ENCODE measurements around the gene CUX1.

CUX1 gene

DNA sequence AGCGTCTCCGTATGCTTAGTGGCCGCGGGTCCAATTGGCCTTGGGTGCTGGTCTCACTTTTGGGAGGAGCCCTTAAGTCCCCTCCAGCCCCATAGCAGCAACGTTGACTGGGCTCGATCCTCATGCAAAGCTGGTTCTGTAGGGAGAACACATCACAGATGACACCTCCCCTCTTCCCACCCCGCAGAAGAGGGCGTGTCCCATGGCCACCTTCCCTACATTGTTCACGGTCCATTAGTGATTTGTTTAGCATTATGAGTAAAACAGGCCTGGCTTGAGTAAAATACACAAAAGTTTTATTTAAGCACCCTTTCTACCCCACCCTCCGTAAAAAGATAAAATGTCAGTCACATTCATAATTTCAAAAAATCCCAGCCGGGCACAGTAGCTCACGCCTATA lies 380.2 kb downstream of the CUX1 start:
- no peak for DNase-seq

DNA sequence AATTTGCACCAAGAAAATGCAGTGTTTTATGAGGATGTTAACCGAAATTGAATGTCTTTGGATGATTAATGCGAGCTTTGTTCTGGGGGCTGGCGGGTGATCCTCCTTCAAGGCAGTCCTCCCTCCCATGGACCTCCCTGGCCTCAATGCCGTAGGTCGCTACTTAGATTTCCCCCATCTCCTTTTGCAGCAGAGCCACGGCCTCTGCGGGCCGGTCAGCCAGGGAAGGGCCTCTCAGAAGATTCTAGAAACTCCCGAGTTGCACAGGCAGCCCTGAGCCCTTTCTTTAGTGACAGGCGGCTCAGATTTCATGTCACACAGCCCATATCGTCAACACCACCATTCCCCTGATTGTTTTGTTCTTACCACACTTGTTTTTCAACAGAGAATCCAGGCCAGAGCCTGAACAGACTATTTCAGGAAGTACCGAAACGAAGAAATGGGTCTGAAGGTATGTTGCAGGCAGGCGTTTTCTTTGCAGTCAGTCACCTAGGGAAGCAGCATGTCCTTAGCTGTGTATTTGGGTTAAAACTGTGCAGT lies 381.1 kb downstream of the CUX1 start:
- no peak for DNase-seq

DNA sequence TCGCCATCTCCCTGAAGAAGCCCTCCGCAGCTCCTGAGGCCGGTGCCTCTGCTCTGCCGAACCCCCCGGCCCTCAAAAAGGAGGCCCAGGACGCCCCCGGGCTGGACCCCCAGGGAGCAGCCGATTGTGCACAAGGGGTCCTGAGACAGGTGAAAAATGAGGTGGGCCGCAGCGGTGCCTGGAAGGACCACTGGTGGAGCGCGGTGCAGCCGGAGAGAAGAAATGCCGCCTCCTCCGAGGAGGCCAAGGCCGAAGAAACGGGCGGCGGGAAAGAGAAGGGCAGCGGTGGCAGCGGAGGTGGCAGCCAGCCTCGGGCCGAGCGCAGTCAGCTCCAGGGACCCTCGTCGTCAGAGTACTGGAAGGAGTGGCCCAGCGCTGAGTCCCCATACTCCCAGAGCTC lies 384.1 kb downstream of the CUX1 start:
- no peak for DNase-seq

DNA sequence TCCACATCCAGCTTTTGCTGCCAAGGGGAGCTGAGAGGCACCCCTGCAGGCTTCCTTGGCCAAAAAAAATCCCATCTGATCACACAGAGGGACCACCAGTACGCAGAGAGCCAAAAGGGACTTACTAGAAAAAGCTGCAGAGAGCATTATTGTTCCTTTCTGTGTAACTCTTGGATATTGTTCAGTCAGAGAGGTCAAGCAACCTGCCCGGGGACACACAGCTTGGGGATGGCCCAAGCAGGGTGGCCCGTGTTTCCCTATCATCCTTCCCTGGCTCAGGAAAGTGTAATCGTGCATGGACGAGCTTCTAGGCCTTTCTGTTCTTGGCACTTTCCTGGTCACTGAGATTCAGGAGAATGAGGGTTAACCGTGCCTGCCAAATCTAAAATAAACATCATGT lies 385.1 kb downstream of the CUX1 start:
- no peak for DNase-seq

DNA sequence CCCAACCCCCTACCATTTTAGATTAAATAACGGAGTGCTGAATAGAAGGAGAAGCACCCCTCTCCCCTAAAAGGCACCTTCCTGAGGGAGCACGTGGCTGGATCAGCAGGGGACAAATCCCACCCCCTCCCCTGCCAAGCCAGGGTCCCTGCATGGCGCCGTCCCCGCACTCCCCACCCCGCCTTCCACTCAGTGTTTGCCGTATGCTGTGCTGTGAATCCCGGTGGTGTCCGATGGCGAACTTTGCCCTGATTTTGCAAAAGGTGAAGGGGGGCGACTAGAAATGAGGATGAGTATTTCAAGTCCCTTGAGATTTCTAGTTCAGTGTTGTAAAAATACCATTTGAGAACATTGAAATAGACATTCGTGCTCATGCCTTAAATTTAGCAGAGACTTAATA lies 385.8 kb downstream of the CUX1 start:
- DNase-seq: no peak

DNA sequence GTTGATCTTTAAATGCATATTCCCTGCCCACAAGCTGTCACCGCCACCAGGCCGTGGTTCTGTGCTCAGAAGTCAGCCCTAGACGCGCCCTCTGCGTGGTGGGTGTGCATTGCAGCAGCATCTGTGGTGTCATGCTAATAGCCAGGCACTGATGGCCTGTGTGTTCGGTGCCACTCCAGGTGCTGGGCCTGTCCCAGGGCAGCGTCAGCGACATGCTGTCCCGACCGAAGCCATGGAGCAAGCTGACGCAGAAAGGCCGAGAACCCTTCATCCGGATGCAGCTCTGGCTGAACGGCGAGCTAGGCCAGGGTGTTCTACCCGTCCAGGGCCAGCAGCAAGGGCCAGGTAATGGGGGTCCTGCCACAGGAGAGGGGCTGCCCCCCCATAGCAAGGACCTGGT lies 386.8 kb downstream of the CUX1 start:
- no peak for DNase-seq

DNA sequence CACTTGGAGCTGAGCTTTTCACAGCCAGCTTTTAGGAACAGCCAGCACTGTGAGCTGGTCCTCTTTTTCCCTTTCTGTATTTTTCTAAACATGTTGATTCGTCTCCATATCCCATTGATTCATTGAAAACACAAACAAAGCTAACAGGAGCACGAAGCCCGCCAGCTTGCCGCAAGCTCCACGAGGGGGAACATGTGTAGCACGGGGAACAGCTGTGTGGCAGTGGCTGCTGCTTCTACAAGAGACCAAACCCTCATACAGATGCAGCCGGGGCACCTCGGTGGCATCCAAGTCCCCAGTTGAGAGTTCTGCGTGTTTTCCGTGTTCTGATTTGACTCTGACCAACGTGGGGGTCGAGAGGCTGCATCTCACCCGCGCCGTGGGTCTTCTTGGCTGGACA lies 388.5 kb downstream of the CUX1 start:
- DNase-seq: peak in 16 of 56 donors; percentile 1 to 47 (median 10)

DNA sequence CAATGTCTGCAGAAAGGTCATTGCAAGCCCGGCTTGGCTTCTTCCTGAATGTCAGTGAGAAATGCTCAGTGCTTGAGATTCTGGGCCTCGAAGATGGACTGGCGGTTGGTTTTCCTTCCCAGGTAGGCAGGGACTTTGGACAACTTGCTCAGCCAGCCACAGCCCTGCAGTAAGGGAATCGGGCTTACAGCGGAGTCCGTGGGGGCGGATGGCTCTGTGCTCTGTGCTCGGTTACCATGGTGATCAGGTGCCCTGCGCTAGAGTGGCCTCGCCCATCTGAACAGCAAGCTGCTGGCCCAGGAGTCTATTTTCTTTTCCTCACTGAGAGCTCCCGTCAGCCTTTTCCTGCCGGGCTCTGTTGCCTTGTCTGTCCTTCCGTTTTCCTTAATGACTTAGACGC lies 391.4 kb downstream of the CUX1 start:
- DNase-seq: peak in 13 of 56 donors; percentile 2 to 44 (median 16)

DNA sequence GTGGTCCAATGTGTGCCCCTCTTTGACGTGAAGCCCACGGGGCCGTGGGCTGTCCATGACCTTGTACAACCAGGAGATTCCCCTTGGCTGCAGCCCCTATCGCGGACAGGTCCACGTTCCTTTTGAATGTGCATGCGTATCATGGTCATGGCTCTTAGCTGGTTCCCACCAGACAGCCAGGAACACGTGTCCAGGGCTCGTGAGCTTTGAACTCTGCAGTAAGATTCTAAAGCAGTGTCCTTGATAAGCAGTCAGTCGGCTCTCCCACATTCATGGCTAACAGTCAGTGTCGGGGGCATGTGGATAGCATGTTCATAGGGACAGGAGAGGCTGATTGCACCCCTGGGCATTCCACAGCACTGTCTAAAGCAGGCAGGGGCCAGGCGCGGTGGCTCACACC lies 393.4 kb downstream of the CUX1 start:
- no peak for DNase-seq

DNA sequence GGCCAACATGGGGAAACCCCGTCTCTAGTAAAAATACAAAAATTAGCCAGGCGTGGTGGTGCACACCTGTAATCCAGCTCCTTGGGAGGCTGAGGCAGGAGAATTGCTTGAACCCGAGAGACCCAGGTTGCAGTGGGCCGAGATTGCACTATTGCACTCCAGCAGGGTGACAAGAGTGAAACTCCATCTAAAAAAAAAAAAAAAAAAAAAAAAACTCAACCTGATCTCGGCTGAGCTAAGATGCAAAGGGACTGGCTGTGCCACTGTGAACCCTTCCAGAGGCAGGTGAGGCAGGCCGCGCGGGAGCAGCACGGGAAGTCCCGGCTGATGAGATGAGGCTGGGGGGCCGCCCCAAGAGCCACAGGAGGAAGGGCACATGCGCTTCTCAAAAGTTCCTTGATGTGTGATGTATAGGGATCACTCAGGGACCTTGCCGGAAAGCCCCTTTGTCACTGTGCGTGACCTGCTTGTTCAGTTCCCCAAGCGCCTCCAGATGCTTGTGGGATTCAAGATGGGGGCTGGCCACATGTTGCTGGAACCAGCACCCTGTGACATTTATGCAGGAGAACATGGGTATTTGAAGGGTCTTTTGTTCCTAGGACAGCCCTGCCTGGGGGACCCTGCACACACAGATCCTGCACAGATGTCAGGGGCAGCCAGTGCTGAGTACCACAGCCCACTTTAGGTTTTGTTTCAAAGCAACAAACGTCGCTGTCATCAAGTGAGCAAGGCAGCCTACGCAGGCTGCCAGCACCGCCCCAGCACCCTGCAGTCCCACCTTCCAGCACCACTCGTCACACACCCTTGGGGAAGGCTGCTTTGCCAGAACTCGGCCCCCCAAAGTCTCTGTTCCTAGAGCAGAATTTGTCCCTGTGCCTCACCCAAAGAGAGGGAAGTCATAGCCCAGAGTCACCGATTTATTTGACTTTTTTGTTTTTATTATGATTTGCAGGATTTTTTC lies 394.4 kb downstream of the CUX1 start:
- DNase-seq: peak in 10 of 56 donors; percentile 1 to 53 (median 15)

DNA sequence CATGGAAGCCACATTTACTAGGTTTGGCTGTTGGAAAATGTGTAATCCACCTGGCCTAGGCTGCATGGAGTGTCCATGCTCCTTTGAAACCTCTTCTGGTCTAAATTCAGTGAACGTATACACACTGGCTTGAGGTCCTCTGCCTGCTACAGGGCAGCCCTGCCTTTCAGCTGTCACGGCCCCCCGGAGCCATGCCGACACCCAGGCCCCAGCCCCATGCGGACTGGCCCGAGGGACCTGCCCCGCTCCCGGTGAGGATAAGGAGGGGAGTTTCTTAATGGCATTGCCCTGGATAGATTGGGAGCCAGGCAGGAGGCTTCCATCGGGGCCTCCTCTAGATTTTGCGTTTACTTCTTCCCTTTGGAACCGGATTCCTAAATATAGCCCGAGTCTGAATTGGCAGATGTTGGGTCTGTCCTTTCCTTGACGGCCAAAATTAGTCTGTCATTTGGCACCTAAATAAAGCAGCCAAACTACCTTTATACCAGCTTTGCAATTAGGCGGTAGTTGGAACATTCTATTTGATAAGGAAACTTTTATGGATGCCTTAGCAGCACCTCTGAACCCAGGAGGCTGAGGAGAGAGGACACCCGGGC lies 397.1 kb downstream of the CUX1 start:
- no peak for DNase-seq

DNA sequence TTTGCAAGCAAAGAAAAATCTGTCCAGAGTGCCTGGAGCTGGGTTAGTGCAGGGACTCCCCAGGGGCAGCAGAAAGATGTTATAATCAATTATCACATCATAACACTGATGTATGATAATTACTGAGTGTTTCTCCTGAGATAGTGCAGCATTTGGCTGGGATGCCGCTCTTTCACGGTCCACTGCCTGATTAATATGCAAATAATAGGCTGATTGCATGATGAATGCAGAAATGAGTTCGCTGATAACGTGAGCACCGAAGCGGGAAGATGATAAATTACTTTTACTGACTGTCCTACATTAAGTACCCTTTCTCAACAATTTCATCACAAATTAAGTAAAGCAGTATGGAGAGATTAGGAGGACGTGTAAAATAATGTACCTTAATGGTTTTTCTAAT lies 397.8 kb downstream of the CUX1 start:
- no peak for DNase-seq

DNA sequence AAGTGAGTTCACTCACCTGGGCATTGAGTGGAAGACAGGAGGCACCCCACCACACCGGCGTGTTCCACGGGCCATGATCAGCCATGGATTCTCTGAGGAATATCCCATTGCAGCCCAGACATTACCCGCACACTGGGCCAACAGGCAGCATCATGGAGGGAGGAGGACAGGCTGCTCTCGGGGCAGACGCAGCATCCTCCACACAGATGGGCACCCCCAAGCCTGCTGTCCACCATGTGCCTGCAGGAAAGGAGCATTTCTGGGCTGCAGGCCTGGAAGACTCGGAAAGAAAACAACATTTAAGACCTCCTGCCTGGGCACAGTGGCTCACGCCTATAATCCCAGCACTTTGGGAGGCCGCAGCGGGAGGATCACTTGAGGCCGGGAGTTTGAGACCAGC lies 398.3 kb downstream of the CUX1 start:
- no peak for DNase-seq

DNA sequence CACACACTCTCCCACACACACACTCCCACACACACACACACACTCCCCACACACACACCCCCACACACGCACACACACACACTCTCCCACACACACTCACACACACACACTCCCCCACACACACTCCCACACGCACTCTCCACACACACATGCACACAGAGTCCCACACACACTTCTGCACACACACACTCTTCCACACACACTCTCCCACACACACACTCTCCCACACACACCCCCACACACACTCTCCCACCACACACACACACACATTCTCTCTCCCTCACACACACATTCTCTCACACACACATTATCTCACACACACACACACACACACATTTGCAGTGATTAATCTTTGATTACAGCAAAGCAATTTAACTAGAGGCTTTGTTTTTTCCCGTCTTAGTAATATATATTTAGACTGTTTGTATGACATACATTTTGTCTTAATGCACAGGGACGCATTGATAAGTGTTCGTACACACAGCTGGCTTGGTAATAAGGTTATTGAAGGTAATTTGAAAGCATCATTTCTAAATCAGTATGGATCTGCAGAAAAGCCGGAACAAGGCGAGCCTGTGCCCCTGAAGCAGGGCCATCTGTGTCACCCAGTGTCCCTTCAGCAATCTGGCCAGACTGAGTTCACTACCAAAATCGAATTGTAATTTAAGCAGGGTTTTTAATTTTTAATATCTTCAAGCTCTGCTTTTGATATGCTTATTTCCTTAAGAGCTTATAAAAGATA lies 399.3 kb downstream of the CUX1 start:
- DNase-seq: no peak

DNA sequence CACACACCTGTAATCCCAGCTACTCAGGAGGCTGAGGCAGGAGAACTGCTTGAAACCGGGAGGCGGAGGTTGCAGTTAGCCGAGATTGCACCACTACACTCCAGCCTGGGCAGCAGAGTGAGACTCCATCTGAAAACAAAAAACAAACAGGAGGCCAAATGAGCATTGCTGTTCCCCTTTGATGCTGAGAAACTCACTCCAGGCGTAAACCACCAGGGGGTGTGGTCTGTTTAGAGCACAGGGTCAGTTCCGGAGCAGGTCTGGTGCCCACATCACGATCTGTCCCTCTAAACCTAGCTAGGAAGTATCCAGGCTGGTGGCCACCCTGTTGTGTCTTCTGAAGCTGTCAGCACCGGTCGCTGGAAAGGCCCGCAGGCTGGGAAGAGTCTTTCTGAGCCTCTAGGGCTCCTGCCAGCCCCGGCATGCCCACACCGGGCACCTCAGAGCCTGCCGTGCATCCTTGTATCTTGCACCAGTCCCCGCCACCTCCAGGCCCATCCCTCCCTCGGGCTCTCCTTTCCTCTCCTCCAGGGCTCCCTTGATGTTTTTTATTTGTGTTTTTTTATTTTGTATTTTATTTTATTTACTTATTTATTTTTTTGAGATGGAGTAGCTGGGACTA lies 402.9 kb downstream of the CUX1 start:
- no peak for DNase-seq

DNA sequence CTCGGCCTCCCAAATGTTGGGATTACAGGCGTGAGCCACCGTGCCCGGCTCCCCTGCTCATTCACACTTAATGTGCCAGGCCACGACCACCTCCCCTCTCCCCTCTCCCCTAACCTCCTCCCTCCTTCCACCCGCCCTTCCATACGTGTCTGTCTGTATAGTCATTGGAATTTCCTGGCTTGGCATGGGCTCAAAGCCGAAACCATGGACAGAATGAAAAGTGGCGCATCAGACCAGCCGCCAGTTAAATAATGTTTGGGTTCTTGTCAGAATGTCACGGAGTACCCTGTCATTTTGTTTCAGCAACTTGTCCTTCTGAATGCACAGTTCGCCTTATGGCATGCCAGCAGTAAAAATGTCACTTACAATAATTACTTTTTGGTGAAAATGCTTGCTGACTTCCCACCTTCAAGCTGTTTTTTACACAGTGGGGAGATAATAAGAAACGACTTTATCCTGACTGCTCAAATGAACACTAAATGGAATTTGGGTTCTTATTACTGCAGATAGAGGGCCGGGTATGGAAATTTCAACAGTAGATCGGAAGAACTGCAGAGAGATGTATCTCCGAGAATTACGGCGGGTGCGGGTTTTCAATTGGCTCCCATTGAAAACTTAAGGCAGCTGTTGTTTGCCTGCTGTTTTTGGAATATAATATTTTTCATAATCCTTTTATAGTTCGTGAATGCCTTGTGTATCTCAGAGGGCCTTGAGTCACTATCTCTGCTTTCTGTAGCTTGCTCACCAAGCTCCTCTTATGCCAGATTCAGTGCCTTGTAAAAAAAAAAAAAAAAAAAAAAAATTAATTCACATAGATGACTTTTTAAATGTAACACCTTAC lies 403.8 kb downstream of the CUX1 start:
- no peak for DNase-seq

DNA sequence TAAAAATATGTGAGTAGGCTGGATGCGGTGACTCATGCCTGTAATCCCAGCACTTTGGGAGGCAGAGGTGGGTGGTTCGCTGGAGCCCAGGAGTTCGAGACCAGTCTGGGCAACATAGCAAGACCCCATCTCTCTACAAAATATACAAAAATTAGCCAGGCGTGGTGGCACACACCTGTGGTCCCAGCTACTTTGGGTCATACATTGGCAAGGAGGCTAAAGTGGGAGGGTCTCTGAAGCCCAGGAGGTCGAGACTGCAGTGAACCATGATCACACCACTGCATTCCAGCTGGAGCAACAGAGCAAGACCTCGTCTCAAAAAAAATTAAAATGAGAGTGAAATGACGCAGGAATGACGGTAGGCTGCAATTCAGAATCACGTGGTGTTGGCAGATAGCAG lies 404.5 kb downstream of the CUX1 start:
- DNase-seq: peak in 1 of 56 donors; percentile 46

DNA sequence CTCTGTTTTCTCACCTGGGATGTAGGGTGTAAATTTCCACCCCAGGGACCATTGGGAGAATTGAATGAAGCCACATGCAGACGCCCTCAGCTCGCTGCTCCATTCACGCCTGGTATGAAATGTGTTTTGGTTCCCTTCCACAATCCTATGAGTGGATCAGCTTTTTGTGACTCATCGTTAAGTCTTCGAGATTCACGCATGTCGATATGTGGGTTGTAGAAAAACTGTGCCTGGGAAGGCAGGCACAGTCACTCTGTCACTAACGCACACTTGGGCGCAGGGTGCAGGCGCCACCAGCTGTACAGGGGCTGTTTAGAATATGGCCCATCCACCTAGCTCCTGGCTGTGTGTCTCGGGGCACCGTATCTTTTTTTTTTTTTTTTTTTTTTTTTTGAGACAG lies 405.0 kb downstream of the CUX1 start:
- peak in 22 of 56 donors; percentile 4 to 66 (median 22) for DNase-seq

DNA sequence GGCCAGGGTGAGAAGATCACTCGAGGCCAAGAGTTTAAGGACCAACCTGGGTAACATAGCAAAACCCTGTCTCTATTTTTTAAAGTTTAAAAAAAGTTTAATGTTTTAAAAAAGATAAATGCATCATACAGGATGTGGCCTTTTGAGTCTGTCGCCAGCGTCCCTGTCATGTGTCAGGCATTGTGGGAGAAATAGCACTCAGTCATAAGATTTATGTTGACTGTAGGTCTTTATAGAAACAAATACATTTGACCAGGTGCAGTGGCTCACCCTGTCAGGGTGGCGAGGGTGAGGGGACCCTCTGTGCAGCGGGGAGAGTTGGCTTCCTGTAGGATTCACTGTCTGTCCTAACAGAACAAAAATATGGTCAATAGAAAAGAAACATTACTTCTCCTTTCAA lies 405.8 kb downstream of the CUX1 start:
- no peak for DNase-seq

DNA sequence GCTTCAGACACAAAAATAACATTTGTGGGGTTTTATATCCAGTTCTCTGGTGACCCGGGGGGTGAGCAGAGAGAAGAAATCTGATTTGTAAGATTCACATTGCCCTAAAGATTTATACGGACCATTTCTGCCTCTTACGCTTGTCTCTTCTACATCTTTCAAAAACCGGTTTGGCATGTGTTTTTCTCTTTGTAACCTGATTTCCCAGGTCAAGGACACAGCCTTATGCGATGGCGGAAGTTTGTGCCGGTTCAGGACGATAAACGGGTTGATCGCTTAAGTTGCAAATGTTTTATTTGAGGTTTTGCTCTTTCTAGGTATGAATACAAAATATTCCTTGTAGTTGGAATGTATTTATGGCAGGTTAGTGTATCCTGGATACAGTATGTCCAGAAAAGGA lies 407.6 kb downstream of the CUX1 start:
- no peak for DNase-seq

DNA sequence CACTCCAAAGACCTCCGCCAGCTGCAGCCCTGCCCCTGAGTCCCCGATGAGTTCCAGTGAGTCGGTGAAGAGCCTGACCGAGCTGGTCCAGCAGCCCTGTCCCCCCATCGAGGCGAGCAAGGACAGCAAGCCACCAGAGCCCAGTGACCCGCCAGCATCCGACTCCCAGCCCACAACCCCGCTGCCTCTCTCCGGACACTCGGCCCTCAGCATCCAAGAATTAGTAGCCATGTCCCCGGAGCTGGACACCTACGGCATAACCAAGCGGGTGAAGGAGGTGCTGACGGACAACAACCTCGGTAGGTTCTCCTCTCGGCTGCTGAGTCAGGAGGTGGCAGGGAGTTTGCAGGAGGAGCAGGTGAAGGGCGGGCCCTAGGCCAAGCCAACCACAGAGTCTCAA lies 409.9 kb downstream of the CUX1 start:
- DNase-seq: no peak

Data from nucleus accumbens (tissue), 56 donors.